ENCODE results near the gene FIGN.

FIGN gene

DNA sequence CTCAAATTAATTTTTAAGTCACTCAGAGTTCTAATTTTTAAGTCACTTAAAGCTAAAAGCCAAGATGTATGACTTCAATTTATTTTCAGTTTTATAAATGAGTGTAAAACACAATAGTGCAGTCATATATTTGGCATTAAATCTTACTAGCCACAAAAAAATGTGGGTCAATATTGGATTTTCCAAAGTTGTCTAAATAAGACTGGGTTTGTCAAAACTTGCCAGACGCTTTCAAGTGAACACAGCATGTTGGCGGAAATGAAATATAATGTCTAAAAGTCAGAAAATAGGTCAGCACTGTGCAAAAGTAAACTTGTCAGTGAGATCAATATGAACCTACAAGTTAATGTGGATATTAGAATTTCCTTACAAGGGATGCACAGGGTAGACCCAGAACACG lies 128.9 kb downstream of the FIGN start:
- no peak for DNase-seq

DNA sequence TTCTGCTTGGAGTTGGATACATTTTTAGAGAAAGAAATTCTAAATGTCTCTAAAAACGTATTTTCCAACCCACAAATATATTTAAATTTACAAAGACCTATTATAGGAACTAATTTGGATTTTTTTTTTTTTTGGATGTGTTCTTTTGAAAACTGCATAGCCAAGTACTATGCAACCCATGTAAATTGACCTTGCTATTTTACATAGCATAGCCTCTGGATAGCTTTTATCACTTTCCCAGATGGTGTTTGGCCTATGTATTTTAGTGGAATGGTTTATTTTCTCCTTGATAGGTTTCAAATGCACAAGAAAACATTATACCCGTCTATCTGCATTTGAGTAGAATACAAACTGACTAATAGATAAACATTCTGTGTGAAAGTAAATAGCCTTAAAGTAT lies 130.0 kb downstream of the FIGN start:
- DNase-seq, result no peak

DNA sequence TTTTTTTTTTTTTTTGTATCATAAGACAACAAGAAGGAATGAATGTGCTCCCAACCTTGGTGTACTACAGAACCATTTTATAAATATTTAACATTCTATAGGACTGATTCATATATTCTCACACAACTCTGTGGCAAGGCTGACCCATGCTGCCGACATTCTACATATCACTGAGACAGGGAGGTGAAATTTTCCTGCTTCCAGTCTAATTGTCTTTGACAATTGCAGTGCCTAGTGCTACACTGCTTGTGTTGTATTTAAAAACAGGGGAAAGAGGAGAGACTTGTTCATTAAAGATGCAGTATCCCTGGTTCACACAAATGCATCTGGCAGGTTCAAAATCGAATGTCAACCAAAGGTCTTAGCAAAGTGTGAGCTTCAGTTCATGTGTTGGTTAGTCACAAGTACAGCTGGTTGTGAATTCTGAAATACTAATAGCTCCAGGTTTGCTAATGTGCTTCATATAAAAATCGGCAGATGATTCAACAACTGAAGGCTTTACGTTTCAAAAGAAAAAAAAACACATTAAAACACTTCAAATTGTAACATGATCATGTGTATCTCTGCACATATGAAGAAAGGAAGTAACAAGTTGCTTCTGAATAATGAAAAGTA lies 130.8 kb downstream of the FIGN start:
- DNase-seq, result no peak

- DNase-seq, result no peak
These were observed 133.6 kb downstream of the FIGN start for GRCh38 chr2:163602196-163602595.

DNA sequence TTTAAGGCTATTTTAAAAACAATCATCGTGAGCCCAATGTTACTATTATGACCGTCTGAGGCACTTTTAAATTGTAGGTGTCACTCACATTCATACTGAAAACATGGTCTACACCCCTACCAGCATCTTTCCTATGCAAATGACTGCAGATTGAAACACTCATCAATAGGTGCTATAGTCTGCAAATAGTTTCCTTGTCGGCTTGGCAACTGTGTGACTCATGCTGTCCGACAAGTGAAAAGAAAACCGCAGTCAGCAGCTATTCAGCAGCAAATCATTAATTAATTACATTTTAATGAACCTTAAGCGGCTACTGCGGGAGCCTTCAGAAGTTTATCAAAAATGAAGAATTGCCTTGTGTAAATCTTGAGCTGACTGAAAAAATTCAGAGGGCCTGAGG lies 134.4 kb downstream of the FIGN start:
- DNase-seq, result no peak

DNA sequence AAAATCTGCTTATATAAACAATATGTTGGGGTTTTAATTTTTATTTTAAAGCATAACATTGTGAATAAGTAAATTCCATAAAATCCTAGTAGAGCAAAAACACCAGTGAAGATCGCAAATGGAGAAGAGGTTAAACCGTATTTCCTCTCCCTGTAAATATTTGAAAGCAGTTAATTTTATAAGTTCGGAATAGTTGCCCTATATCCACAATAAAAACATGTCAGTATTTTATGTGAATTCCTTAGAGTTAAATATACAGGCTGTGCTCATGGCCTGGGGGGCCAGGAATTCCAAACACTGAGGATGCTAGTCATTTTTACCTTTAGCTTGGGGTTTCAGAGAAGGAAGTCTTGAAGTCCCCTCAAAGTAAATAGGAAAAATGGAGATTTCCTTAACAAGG lies 135.0 kb downstream of the FIGN start:
- no peak for DNase-seq

GRCh38 chr2:163595028-163595427 lies 140.8 kb downstream of the FIGN start:
- no peak for DNase-seq

DNA sequence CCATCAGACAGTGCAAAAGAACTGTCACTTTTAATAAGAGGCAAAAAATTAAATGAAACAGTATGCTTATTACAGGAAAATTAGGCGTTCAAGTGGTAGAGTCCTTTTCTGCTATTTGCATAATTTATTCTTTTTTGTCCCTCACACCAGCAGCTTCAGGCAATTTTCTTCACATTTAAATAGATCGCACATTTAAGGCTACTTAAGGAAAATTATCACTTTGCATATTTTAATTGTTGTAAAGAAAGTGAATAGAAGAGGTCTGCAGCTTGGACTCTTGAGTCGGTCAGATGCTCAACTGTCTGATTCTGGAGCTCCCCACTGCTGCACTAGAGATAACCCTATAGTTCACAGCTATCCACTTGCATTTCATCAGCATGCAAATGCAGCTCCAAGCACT lies 141.3 kb downstream of the FIGN start:
- DNase-seq, result no peak

DNA sequence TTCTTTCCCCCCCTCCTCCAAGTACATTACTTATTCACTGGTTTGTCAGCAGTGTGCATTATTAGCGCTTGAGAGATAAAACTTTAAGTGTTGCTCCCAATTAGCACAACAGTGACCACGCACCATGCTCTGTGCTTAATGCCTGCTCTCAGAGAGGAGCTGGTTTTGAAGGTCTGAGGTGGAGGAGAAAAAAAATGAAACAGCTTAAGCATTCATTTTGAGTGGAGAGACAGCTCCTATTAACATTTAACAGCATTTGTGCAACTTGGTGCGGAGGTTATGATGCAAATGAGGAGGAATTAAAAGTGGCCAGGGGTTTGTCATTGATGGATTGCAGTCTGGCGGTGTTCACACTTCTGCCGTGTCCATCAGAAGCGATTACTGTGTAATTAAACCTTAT lies 141.8 kb downstream of the FIGN start:
- no peak for DNase-seq

GRCh38 chr2:163592954-163593622 lies 142.7 kb downstream of the FIGN start:
- no peak for DNase-seq

GRCh38 chr2:163591461-163591860 lies 144.3 kb downstream of the FIGN start:
- no peak for DNase-seq

GRCh38 chr2:163580757-163581156 lies 155.1 kb downstream of the FIGN start:
- DNase-seq, result no peak

- no peak for DNase-seq
These were observed 161.5 kb downstream of the FIGN start for GRCh38 chr2:163574309-163574708.

DNA sequence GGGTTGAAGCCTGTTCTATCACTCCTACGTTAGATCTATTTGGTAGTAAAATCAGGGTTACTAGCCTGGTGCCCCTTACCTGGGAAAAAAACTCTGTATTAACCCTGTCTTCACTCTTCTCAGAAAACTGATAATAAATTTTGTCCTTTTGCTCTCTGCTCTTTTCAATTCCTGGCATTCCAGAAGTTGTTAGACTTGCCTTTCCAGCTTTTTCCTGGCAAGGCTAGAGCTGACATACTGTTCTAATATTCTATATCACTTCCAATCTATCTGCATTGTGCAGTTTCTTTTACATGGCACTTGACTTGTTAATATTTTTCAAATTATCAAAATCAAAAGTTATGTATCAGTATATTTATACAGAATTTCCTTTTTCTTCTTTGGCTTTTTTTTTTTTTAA lies 162.2 kb downstream of the FIGN start:
- DNase-seq, result no peak

DNA sequence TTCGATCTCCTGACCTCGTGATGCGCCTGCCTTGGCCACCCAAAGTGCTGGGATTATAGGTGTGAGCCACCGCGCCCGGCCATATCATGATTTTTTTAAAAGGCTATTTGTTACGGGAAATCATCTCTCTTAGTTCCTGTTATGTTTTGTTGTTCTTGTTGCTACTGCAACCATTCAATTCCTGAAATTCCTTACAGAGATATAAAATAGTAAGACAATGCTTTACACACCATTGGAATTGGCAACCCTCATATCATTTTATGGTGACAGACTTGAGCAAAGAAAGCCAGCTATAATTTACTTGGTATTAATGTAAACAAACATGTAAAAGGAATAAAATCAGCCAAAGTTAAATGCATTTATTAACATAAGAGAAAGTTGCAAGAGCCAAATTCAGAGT lies 163.0 kb downstream of the FIGN start:
- DNase-seq, result no peak

GRCh38 chr2:163571423-163572102 lies 164.2 kb downstream of the FIGN start:
- DNase-seq, result no peak

DNA sequence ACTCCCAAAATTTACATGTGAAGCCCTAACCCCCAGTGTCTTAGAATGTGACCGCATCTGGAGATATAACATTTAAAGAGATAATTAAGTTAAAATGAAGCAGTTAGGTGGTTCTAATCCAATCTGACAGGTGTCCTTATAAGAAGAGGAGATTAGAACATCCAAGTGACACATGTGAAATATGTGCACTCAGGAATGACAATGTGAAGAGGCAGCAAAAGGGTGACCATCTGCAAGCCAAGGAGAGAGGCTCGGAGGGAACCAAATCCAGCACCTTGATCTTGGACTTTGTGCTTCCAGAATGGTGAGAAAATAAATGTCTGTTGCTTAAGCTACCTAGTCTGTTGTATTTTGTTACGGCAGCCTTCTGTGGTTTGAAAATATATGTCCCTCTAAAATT lies 165.4 kb downstream of the FIGN start:
- no peak for DNase-seq

GRCh38 chr2:163565192-163565591 lies 170.6 kb downstream of the FIGN start:
- no peak for DNase-seq

DNA sequence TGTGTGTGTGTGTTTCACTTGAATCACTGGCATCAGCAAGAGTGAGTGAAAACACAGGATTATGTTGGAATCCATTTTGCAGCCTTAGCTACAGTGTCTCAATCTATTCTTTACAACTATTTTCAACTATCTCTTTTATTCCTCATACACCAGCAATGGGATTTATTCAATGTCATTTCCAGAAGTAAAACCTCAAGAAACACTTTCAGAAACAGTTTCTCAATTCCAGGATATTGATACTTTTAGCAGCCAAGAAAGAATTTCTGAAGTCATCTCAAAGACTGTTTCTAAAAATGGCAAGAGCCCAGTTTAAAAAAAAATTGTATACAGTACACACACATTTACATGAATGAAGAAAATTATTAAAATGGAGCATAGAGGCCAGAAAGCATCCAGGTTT lies 171.6 kb downstream of the FIGN start:
- no peak for DNase-seq

- no peak for DNase-seq
These were observed 172.5 kb downstream of the FIGN start for GRCh38 chr2:163563336-163563735.

GRCh38 chr2:163558251-163559021 lies 177.4 kb downstream of the FIGN start:
- no peak for DNase-seq

DNA sequence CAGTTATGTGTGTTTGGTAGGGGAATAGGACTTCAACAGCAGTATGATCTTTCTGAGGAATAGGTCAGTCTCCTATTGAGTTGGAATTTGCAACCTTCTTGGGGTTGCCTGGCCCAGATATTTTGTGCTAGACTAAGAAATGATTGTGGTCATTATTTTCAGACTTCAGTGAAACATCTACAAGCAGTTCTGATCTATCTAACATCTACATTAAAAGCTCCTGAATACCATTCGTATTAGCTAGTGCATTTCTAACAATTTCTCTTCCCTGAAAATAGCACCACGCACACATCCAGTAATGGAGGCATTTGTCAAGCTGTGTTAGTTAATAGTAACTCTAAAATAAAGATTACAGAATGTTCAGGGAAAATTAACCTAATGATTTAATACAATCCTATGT lies 179.3 kb downstream of the FIGN start:
- no peak for DNase-seq

DNA sequence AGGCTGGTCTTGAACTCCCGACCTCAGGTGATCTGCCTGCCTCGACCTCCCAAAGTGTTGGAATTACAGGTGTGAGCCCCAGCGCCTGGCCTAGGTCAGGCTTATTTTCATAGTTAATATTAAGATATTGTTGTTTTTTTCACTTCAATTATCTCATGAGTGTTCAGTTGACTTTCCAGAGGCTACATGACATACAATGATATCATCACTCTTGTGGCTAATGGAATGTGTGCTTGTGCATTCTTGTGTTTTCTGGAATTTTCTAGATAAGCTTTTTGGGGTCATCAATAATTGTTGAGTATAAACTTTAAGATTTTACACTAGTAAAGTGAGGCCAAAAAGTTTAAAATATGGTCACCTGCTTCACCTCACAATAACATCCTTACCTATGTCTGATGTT lies 180.9 kb downstream of the FIGN start:
- no peak for DNase-seq

DNA sequence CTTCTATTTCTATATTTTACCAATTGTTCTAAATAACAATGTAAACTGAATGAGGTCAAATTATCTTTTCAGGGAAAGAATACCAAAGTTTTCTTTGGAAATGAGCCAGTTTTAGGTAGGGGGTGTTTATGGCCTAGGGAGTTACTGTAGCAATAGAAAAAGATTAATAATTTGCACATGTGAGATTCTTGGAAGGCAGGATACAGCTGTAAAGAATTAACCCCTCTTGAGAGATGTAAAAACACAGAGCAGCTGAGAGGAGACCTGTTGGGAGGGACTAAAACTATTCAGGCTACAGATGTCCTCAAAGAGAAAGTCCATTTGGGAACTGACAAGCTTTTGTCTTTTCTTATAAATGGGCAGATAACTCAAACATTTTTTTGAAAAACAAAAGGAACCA lies 182.2 kb downstream of the FIGN start:
- no peak for DNase-seq
